BJ (cell line): ENCODE results near the gene DLGAP1. TPM values are rescaled to one million over a fixed set of nuclear protein-coding genes. Genes with fewer than 3 reads are reported as not detected.

Source experiments
- CTCF ChIA-PET: fragments of 350-600 bp; formaldehyde crosslinking; extraction: SDS; loops from one replicate; lab custom pipeline; 2021; ENCODE audit warnings: antibody characterized with exemption, inconsistent platforms; lab: Yijun Ruan, JAX
- POLR2A ChIA-PET: fragments of 300-600 bp; sonication (Branson Sonifier 250); formaldehyde crosslinking; extraction: SDS; loops from one replicate; lab custom pipeline; 2021; ENCODE audit warnings: antibody characterized with exemption; lab: Charles Lee
- DNase-seq: peaks from one replicate; pipeline ENCODE4 v3.0.0-alpha.2; 2011; ENCODE audit warnings: low read depth
- H3K27me3 ChIP-seq: 2 replicates; pipeline ENCODE4 v1.6.0; 2011; ENCODE audit warnings: low read length; ENCODE audit not compliant: control insufficient read depth, insufficient read depth
- H3K36me3 ChIP-seq: 2 replicates; pipeline ENCODE4 v1.5.1; 2011; ENCODE audit warnings: low read length; ENCODE audit not compliant: control insufficient read depth, insufficient read depth
- H3K4me3 ChIP-seq: 2 replicates; pipeline ENCODE4 v1.5.1; 2011; ENCODE audit warnings: low read depth, mild to moderate bottlenecking, control low read depth, low read length
- CTCF ChIP-seq: IDR thresholded peaks from 2 replicates; pipeline ENCODE4 v1.5.1; 2011; ENCODE audit warnings: low read depth, mild to moderate bottlenecking, control low read depth, inconsistent platforms, low read length, moderate library complexity; ENCODE audit not compliant: insufficient read depth
- polyA plus RNA-seq: library from polyadenylated mRNA; depleted of rRNA; stranded (reverse); fragments of >200 nt; gene quantifications from 2 replicates; pipeline ENCODE4 v1.2.3, GENCODE V29; 2011

DLGAP1 gene
- polyA plus RNA-seq, 1 experiment, result 0.02 TPM

- TF ChIP-seq CTCF, result no peak
- DNase-seq, result peak; percentile 45
- H3K4me3 ChIP-seq, result no peak overlapping the region
- POLR2A ChIA-PET, result interaction anchor here (0.5 kb wide), 2 partner anchors 22 to 506 kb away, joined by 5 read pairs; no protein-coding TSS in a partner anchor
- no peaks in the 10 kb centered on the region for H3K36me3 ChIP-seq
- H3K27me3 ChIP-seq, result peaks cover 2% of the 10 kb centered on the region
- CTCF ChIA-PET, result interaction anchor here (1.0 to 2.3 kb wide), 4 partner anchors 23 to 204 kb away, joined by 4 to 9 read pairs (median 4); no protein-coding TSS in a partner anchor
Observed at GRCh38 chr18:3794537-3795348, 660.4 kb downstream of the DLGAP1 start.

- Histone ChIP-seq H3K4me3 (no peak overlapping the region), H3K27me3 (peaks cover 2% of the 10 kb centered on the region), H3K36me3 (no peaks in the 10 kb centered on the region)
- TF ChIP-seq CTCF, result no peak
- POLR2A ChIA-PET, result no interaction called here
- no peak for DNase-seq
- CTCF ChIA-PET, result interaction anchor here (2.3 kb wide), 1 partner anchor 21 kb away, joined by 9 read pairs; no protein-coding TSS in a partner anchor
Observed at GRCh38 chr18:3793545-3793944, 661.6 kb downstream of the DLGAP1 start.

- no peak for DNase-seq
- no peak for TF ChIP-seq CTCF
- CTCF ChIA-PET, result interaction anchor here (2.3 kb wide), 1 partner anchor 21 kb away, joined by 9 read pairs; no protein-coding TSS in a partner anchor
- peaks cover under 1% of the 10 kb centered on the region for H3K27me3 ChIP-seq
- no peak overlapping the region for H3K4me3 ChIP-seq
- H3K36me3 ChIP-seq, result no peaks in the 10 kb centered on the region
- POLR2A ChIA-PET, result no interaction called here
Observed at GRCh38 chr18:3793111-3793510, 662.0 kb downstream of the DLGAP1 start.

- POLR2A ChIA-PET, result no interaction called here
- CTCF ChIA-PET, result no interaction called here
- no peak for TF ChIP-seq CTCF
- no peak for DNase-seq
- Histone ChIP-seq H3K36me3 (no peaks in the 10 kb centered on the region), H3K4me3 (no peak overlapping the region), H3K27me3 (no peaks in the 10 kb centered on the region; the same call in 1 of the 2 replicates)
Observed at GRCh38 chr18:3792711-3793110, 662.4 kb downstream of the DLGAP1 start.

GRCh38 chr18:3791238-3791637 lies 663.9 kb downstream of the DLGAP1 start:
- no peak for DNase-seq
- no peak overlapping the region for H3K4me3 ChIP-seq
- H3K36me3 ChIP-seq, result no peaks in the 10 kb centered on the region
- H3K27me3 ChIP-seq, result no peaks in the 10 kb centered on the region
- CTCF ChIA-PET, result interaction anchor here (1.2 kb wide), 1 partner anchor 20 kb away, joined by 4 read pairs; no protein-coding TSS in a partner anchor
- POLR2A ChIA-PET, result no interaction called here
- no peak for TF ChIP-seq CTCF
